Endothelial cell of umbilical vein (primary cell): ENCODE results near the gene RPP25L. TPM values are rescaled to one million over a fixed set of nuclear protein-coding genes. Genes with fewer than 3 reads are reported as not detected.

Experiments
- BruUV-seq: library from RNA; stranded (reverse); fragments of 400-500 nt; replicated peaks from 2 replicates; lab custom pipeline; 2021; lab: Mats Ljungman, UMichigan
- CTCF ChIA-PET: fragments of 300-600, 350-600 bp; sonication (Branson Sonifier 250); formaldehyde crosslinking; loops from one replicate; lab custom pipeline; 2021; ENCODE audit warnings: antibody characterized with exemption, inconsistent platforms; lab: Charles Lee
- POLR2A ChIA-PET: fragments of 300-600, 350-600 bp; sonication (Branson Sonifier 250); formaldehyde crosslinking; loops from one replicate; lab custom pipeline; 2021; ENCODE audit warnings: antibody characterized with exemption, inconsistent platforms; lab: Charles Lee
- DNase-seq: peaks from one replicate; pipeline ENCODE4 v3.0.0-alpha.2; 2011; ENCODE audit warnings: low read depth, low spot score
- FAIRE-seq: peaks from 2 replicates; lab custom pipeline; 2011; peaks lifted over from hg19 to GRCh38; lab: Jason Lieb, UNC
- H2AFZ ChIP-seq: 2 replicates; pipeline ENCODE4 v1.6.0; 2012; ENCODE audit warnings: low read depth, low read length, control low read depth, inconsistent platforms
- H3K27ac ChIP-seq: 2 replicates; pipeline ENCODE4 v1.5.1; 2011; ENCODE audit warnings: low read depth, mild to moderate bottlenecking, control low read depth, low read length, moderate library complexity; ENCODE audit not compliant: insufficient read depth
- H3K27me3 ChIP-seq, 2 experiments: 2 replicates each; pipeline versions ENCODE4 v1.6.0 to v1.6.1; 2011; ENCODE audit warnings: low read length in 2 of 2, mixed read lengths in 1 of 2; ENCODE audit not compliant: control insufficient read depth in 2 of 2, insufficient read depth in 2 of 2
- H3K36me3 ChIP-seq, 2 experiments: 2 replicates in 1 of 2; 3 replicates in 1 of 2; pipeline ENCODE4 v1.5.1; 2011; ENCODE audit warnings: low read length in 2 of 2, mild to moderate bottlenecking in 1 of 2, moderate library complexity in 1 of 2; ENCODE audit not compliant: control insufficient read depth in 2 of 2, insufficient read depth in 2 of 2; ENCODE audit errors: extremely low read depth in 1 of 2
- H3K4me1 ChIP-seq: 3 replicates; pipeline ENCODE4 v1.5.1; 2011; ENCODE audit warnings: mild to moderate bottlenecking, low read length; ENCODE audit not compliant: control insufficient read depth, insufficient read depth; ENCODE audit errors: extremely low read depth
- H3K4me2 ChIP-seq: 2 replicates; pipeline ENCODE4 v1.6.1; 2011; ENCODE audit warnings: low read length, control low read depth, mixed read lengths; ENCODE audit not compliant: insufficient read depth
- H3K4me3 ChIP-seq, 3 experiments: fragments of 200-600 bp in 1 of 3; sonication (generic), shearing (Covaris generic) in 1 of 3; replicated peaks in 1 of 3; 2 replicates each; pipeline ENCODE4 v1.5.1; 2011 to 2016; ENCODE audit warnings: control low read depth in 3 of 3, low read length in 3 of 3, mild to moderate bottlenecking in 2 of 3, inconsistent platforms in 1 of 3, low read depth in 1 of 3, moderate library complexity in 1 of 3; ENCODE audit not compliant: insufficient read depth in 1 of 3
- H3K79me2 ChIP-seq: 2 replicates; pipeline ENCODE4 v1.6.0; 2012; ENCODE audit warnings: low read length, inconsistent platforms; ENCODE audit not compliant: control insufficient read depth, insufficient read depth
- H3K9ac ChIP-seq: replicated peaks from 2 replicates; pipeline ENCODE3; 2011; ENCODE audit warnings: low read length, control low read depth; ENCODE audit not compliant: insufficient read depth; ENCODE audit errors: extremely low read depth
- H3K9me1 ChIP-seq: replicated peaks from 3 replicates; pipeline ENCODE4 v1.6.0; 2011; ENCODE audit warnings: mild to moderate bottlenecking, low read length; ENCODE audit not compliant: control insufficient read depth, insufficient read depth; ENCODE audit errors: extremely low read depth
- H3K9me3 ChIP-seq: replicated peaks from 2 replicates; pipeline ENCODE4 v1.5.1; 2012; ENCODE audit warnings: low read length, inconsistent platforms; ENCODE audit not compliant: control insufficient read depth, insufficient read depth
- H4K20me1 ChIP-seq: replicated peaks from 2 replicates; pipeline ENCODE3; 2011; ENCODE audit warnings: mild to moderate bottlenecking, low read length; ENCODE audit not compliant: control insufficient read depth, insufficient read depth; ENCODE audit errors: extremely low read depth
- EZH2 ChIP-seq: IDR thresholded peaks from 2 replicates; pipeline ENCODE4 v1.6.1; 2012; ENCODE audit warnings: borderline replicate concordance, low read depth, mild to moderate bottlenecking, moderate library complexity, low read length, inconsistent platforms; ENCODE audit not compliant: severe bottlenecking
- FOS ChIP-seq: IDR thresholded peaks from 2 replicates; pipeline ENCODE4 v1.6.1; 2011; ENCODE audit warnings: mild to moderate bottlenecking, low read length, moderate library complexity, borderline replicate concordance; ENCODE audit not compliant: insufficient read depth
- GATA2 ChIP-seq: IDR thresholded peaks from 2 replicates; pipeline ENCODE4 v1.7.0; 2011; ENCODE audit warnings: low read depth, mild to moderate bottlenecking, moderate library complexity, mixed read lengths, low read length; ENCODE audit not compliant: insufficient read length, insufficient read depth
- JUN ChIP-seq: IDR thresholded peaks from 2 replicates; pipeline ENCODE4 v1.6.1; 2011; ENCODE audit warnings: borderline replicate concordance, low read depth; ENCODE audit not compliant: insufficient read length, insufficient read depth
- MYC ChIP-seq: IDR thresholded peaks from one replicate; pipeline ENCODE4 v1.6.1; 2011; ENCODE audit warnings: mild to moderate bottlenecking, low read depth, low read length
- POLR2A ChIP-seq: IDR thresholded peaks from 2 replicates; pipeline ENCODE4 v1.6.1; 2012; ENCODE audit warnings: low read depth, mild to moderate bottlenecking, control low read depth, low read length
- POLR2AphosphoS5 ChIP-seq: IDR thresholded peaks from 2 replicates; pipeline ENCODE4 v1.6.1; 2012; ENCODE audit warnings: low read depth, mild to moderate bottlenecking, control low read depth, low read length, moderate library complexity; ENCODE audit not compliant: insufficient read depth
- dilution Hi-C: fragments of 300-500 bp; cut with MboI; formaldehyde crosslinking; loops from one replicate; pipeline ENCODE4 v1.15.0; 2019; ENCODE audit warnings: low sequenced_read_pairs; ENCODE audit not compliant: extremely low pct_ligation_motif_present
- intact Hi-C: fragments of 100-400 bp; cut with micrococcal nuclease; formaldehyde crosslinking; loops from one replicate; pipeline ENCODE4 v1.10.0; 2022
- polyA plus RNA-seq, 4 experiments: library from polyadenylated mRNA; depleted of rRNA in 3 of 4; stranded (reverse) in 3 of 4; unstranded in 1 of 4; fragments of >200 nt; gene quantifications; 2 replicates each; pipeline versions ENCODE4 v1.2.1 to v1.2.3, GENCODE V29; 2011 to 2012; ENCODE audit warnings: missing spikeins in 1 of 4
- total RNA-seq: library from RNA; stranded (reverse); gene quantifications from 2 replicates; pipeline ENCODE4 v1.2.3, GENCODE V29; 2021
- TF ChIP-seq, protein P1 (sequence below), 2 donors: IDR thresholded peaks; 1 replicate in 1 of 2; 2 replicates in 1 of 2; pipeline ENCODE4 v1.5.1; 2011; ENCODE audit warnings: low read length in 2 of 2, mild to moderate bottlenecking in 2 of 2, moderate library complexity in 2 of 2, control low read depth in 1 of 2, inconsistent platforms in 1 of 2, low read depth in 1 of 2; ENCODE audit not compliant: insufficient read depth in 1 of 2; ENCODE audit errors: extremely low read depth in 1 of 2
- TF ChIP-seq, protein P2 (sequence below): IDR thresholded peaks from 2 replicates; pipeline ENCODE4 v1.6.1; 2011; ENCODE audit not compliant: insufficient read depth, insufficient read length

Gene RPP25L
- total and polyA plus RNA-seq, 2 donors (not counting 3 experiments of a cell fraction or from before 2014, with no cell fraction given), result 15.7 to 41.0 TPM

DNA sequence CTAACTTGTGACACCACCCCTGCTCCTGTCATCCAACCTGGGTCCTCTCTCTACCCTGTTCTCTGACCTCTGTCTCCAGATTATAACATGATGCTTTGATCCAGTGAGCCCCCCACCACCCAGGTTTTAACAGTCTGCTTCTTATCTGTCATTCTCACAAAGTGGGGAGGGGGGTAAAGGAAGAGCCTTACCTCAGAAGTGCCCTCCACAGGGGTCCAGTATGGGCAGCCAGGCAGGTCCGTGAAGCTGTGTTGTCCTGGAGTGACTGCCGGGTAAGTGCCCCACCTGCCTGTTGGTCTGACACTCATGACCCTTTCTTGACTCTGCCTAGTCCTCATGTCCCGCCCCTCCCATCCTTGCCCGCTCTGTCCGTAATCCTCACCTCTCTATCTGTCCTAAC is 43.5 kb upstream of the RPP25L start:
- intact Hi-C loops, result no loop called here

More for the DNA sequence above, 43.5 kb upstream of the RPP25L start:
- FAIRE-seq (no peak), DNase-seq (no peak)
- Histone ChIP-seq H3K4me2 (no peak overlapping the region), H2AFZ (no peak overlapping the region), H3K9me3 (no peaks in the 10 kb centered on the region), H3K4me1 (peaks cover 23% of the 10 kb centered on the region), H3K9ac (no peak overlapping the region), H3K4me3 (no peak overlapping the region), H3K27me3 (no peaks in the 10 kb centered on the region), H4K20me1 (no peaks in the 10 kb centered on the region), H3K9me1 (no peaks in the 10 kb centered on the region), H3K36me3 (no peaks in the 10 kb centered on the region), H3K79me2 (no peaks in the 10 kb centered on the region), H3K27ac (no peak overlapping the region)
- CTCF ChIA-PET, result interaction anchor here (0.9 kb wide), 1 partner anchor 48 kb away, joined by 3 read pairs; no protein-coding TSS in a partner anchor
- no TSS peak for BruUV-seq
- no peak for TF ChIP-seq MYC
- no peak for TF ChIP-seq FOS
- TF ChIP-seq, protein P1, sequence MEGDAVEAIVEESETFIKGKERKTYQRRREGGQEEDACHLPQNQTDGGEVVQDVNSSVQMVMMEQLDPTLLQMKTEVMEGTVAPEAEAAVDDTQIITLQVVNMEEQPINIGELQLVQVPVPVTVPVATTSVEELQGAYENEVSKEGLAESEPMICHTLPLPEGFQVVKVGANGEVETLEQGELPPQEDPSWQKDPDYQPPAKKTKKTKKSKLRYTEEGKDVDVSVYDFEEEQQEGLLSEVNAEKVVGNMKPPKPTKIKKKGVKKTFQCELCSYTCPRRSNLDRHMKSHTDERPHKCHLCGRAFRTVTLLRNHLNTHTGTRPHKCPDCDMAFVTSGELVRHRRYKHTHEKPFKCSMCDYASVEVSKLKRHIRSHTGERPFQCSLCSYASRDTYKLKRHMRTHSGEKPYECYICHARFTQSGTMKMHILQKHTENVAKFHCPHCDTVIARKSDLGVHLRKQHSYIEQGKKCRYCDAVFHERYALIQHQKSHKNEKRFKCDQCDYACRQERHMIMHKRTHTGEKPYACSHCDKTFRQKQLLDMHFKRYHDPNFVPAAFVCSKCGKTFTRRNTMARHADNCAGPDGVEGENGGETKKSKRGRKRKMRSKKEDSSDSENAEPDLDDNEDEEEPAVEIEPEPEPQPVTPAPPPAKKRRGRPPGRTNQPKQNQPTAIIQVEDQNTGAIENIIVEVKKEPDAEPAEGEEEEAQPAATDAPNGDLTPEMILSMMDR (IDR thresholded peaks at IDR 0.05; ENCODE audit: extremely low read depth in 1 of 2, insufficient read depth in 1 of 2, low read depth in 1 of 2, low read length in 2 of 2), result no peak
- TF ChIP-seq, protein P2, sequence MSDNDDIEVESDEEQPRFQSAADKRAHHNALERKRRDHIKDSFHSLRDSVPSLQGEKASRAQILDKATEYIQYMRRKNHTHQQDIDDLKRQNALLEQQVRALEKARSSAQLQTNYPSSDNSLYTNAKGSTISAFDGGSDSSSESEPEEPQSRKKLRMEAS, result no peak
- TF ChIP-seq POLR2AphosphoS5, result no peak
- TF ChIP-seq GATA2, result no peak
- no peak for TF ChIP-seq JUN
- TF ChIP-seq POLR2A, result no peak
- TF ChIP-seq EZH2, result no peak
- POLR2A ChIA-PET, result no interaction called here
- dilution Hi-C loops, result no loop called here
